Embryonic facial prominence (tissue), 1 donor: Measurements from ENCODE around the gene TMEM248.
"Not testable (repeated sequence)": the region's sequence is repeated elsewhere in the genome, so short reads cannot be mapped to it uniquely, and the experiment has no call there.

Experiments used
- DNase-seq: peaks from one replicate; pipeline ENCODE4 v3.0.0-alpha.2; 2016; ENCODE audit errors: extremely low spot score

TMEM248 gene

GRCh38 chr7:66920769-66921395, at the start of gene TMEM248:
TMEM248 (plus strand) TSS chr7:66921225; CDS start chr7:66941866, 20,641 bp downstream.
- peak; percentile 56 for DNase-seq

- DNase-seq: no peak
Measured at GRCh38 chr7:66873476-66873875, 47.5 kb upstream of the TMEM248 start.

GRCh38 chr7:66877577-66878300, 43.3 kb upstream of the TMEM248 start:
- DNase-seq: no peak

- DNase-seq: not testable (repeated sequence)
Measured at GRCh38 chr7:66878301-66878685, 42.7 kb upstream of the TMEM248 start.

GRCh38 chr7:66880053-66880452, 41.0 kb upstream of the TMEM248 start:
- DNase-seq: no peak

GRCh38 chr7:66880577-66880976, 40.4 kb upstream of the TMEM248 start:
- DNase-seq: not testable (repeated sequence)

GRCh38 chr7:66883716-66884115, 37.3 kb upstream of the TMEM248 start:
- DNase-seq: no peak

GRCh38 chr7:66884556-66884955, 36.5 kb upstream of the TMEM248 start:
- not testable (repeated sequence) for DNase-seq

- no peak for DNase-seq
Measured at GRCh38 chr7:66886152-66886551, 34.9 kb upstream of the TMEM248 start.

- DNase-seq: not testable (repeated sequence)
Measured at GRCh38 chr7:66888223-66888622, 32.8 kb upstream of the TMEM248 start.

- no peak for DNase-seq
Measured at GRCh38 chr7:66894463-66895080, 26.5 kb upstream of the TMEM248 start.

GRCh38 chr7:66896441-66896840, 24.6 kb upstream of the TMEM248 start:
- no peak for DNase-seq

GRCh38 chr7:66899552-66900280, 21.3 kb upstream of the TMEM248 start:
- DNase-seq: no peak

GRCh38 chr7:66901941-66902843, 18.8 kb upstream of the TMEM248 start:
- DNase-seq: no peak

GRCh38 chr7:66902844-66903180, 18.2 kb upstream of the TMEM248 start:
- no peak for DNase-seq

GRCh38 chr7:66903360-66904062, 17.5 kb upstream of the TMEM248 start:
- DNase-seq: no peak

- no peak for DNase-seq
Measured at GRCh38 chr7:66904063-66904593, 16.9 kb upstream of the TMEM248 start.

- DNase-seq: no peak
Measured at GRCh38 chr7:66905278-66905677, 15.7 kb upstream of the TMEM248 start.

GRCh38 chr7:66905689-66906088, 15.3 kb upstream of the TMEM248 start:
- no peak for DNase-seq

- DNase-seq: no peak
Measured at GRCh38 chr7:66907731-66908130, 13.3 kb upstream of the TMEM248 start.
